NCI-H345 (cell line): ENCODE results near the gene SMYD4.
"Not testable (repeated sequence)": the region's sequence is repeated elsewhere in the genome, so short reads cannot be mapped to it uniquely, and the experiment has no call there.

Source experiments
- DNase-seq: peaks from one replicate; lab custom pipeline; 2025; lab: John Stamatoyannopoulos, UW

The SMYD4 gene

DNA sequence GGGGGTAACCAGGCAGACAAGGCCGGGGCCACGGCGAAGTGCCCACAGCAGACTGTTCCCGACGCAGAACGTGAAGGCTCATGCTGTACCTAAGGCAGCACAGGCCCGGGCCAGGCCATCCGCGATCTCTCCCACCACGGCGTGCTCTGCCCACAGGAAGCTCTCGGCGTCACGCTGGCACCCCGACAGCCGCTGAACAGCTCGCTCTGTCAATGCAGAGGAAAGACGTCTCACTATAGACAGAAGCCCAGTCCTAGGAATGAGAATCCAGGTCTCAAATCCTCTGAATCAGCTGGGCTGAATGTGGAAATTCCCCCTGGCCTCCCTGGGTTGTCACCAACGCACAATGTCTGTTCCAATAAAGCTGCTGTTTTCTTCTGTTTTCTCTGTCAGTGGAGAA lies 46.4 kb downstream of the SMYD4 start:
- no peak for DNase-seq

DNA sequence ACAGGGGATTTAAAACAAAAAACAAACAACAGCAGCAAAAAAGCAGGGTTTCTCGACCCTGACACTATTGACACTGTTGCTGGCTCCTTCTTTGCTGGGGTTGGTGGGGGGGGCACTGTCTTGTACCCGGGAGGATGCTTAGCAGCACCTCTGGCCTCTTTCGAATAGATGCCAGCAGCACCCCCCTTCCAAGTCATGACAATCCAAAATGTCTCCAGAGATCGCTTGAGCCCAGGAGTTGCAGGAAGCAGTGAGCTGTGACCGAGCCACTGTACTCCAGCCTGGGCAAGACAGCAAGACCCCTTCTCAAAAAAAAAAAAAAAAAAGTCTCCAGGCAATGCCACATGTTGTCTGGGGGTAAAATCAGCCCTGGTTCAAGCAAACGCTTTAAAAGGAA lies 47.5 kb downstream of the SMYD4 start:
- DNase-seq = no peak

DNA sequence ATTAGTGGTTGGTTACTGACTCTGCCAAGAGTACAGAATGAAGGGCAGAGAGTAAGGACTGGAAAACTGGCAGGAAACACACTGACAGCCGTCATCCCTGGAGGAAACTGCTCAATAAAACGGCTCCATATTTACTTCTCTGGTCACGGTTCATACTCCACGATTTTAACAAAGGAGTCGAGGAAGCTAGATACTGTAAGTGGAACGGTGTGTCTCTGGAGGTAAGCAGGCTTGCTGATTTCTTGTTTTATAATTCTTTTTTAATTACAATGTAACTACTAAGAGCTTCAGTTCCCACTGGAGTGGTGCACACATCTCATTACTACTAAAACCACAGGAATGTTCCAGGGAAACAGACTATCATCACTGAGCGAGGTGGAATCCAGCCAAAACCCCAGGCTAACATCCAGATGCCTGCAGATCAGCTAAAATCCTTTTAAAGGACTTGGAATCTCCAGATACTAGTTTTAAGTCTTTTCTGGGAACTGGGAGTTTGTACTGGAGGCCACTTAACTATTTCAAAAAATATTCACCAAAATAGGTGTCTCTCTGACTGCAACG lies 50.1 kb downstream of the SMYD4 start:
- DNase-seq = no peak

DNA sequence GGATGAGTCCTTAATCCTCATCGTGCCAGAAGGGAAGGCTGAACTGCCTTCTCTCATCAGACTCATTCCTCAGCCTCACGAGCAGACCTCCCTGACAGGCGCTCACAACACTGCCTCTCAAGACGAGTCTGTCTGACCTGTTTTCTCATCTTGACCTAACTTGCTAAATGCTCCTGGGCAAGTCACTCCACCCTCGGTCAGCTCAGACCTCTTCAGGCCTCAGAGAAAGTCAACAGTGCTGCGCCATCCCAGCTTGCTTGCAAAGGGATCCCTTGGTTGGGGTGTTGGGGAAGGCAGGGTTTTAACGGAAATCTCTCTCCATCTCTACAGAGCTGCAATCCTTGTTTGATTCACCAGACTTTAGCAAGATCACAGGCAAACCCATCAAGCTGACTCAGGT lies 52.8 kb downstream of the SMYD4 start:
- DNase-seq = no peak

DNA sequence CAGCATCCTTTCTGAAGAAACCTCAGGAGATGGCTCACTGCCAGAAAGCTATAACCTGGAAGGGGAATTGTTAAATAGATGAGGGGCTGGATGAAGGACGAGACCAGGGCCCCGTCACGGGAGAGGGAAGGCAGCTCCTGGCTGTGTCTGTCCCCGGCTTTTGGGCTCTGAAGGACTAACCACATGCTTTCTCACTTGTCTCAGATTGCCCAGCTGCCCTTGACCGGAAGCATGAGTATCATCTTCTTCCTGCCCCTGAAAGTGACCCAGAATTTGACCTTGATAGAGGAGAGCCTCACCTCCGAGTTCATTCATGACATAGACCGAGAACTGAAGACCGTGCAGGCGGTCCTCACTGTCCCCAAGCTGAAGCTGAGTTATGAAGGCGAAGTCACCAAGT lies 53.4 kb downstream of the SMYD4 start:
- no peak for DNase-seq

DNA sequence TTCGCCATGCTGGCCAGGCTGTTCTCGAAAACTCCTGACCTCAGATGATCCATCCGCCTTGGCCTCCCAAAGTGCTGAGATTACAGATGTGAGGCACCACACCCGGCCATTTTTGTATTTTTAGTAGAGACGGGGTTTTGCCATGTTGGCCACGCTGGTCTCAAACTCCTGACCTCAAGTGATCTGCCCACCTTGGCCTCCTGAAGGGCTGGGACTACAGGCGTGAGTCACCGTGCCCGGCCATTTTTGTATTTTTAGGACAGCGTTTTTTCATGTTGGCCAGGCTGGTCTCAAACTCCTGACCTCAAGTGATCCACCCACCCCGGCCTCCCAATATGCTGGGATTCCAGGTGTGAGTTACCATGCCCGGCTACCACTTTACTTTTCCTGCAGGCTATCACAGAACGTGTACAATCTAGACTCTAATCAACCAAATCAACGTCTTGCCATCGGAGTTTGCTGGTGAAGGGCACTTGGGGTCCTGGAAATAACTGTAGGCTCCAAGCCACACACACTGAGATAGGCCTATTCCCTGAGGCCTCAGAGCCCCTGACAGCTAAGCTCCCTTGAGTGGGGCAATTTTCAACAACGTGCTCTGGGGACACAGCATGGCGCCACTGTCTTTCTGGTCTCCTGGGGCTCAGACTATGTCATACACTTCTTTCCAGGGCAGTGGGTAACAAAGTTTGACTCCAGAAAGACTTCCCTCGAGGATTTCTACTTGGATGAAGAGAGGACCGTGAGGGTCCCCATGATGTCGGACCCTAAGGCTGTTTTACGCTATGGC lies 55.1 kb downstream of the SMYD4 start:
- no peak for DNase-seq

DNA sequence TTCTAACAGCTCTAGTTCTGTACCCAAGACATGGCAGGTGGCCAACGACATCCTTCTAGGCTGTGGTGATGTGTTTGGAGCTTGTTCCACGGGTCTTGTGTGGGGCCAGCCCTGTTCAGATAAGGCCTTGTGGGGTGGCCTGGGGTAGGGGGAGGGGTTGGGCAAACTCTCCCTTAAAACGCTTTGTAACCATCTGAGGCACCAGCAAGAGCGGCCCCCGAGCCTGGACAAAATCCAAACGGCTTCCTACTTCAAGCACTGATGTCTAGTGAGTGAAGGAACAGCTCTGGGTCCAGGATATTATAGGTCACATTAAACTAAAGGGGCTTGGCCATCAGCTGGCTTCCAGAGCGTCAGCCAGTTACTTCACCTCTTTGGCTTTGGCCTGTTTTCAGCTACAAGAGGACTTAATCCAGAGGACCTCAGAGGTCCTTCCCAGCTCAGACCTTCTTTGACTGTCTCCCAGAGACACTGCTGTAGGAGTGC lies 56.0 kb downstream of the SMYD4 start:
- no peak for DNase-seq

DNA sequence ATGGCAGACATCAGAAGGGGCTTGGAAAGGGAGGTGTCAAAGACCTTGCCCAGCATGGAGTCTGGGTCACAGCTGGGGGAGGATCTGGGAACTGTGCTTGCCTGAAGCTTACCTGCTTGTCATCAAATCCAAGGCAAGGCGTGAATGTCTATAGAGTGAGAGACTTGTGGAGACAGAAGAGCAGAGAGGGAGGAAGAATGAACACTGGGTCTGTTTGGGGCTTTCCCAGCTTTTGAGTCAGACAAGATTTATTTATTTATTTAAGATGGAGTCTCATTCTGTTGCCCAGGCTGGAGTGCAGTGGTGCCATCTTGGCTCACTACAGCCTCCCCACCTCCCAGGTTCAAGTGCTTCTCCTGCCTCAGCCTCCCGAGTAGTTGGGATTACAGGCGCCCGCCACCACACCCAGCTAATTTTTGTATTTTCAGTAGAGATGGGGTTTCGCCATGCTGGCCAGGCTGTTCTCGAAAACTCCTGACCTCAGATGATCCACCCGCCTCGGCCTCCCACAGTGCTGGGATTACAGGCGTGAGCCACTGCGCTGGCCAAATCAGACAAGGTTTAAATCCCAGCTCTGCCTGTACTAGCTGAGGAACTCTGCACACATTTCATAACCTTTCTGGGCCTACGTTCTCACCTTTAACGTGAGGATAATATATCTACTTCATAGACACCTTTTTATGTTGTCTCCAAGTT lies 56.6 kb downstream of the SMYD4 start:
- not testable (repeated sequence) for DNase-seq

DNA sequence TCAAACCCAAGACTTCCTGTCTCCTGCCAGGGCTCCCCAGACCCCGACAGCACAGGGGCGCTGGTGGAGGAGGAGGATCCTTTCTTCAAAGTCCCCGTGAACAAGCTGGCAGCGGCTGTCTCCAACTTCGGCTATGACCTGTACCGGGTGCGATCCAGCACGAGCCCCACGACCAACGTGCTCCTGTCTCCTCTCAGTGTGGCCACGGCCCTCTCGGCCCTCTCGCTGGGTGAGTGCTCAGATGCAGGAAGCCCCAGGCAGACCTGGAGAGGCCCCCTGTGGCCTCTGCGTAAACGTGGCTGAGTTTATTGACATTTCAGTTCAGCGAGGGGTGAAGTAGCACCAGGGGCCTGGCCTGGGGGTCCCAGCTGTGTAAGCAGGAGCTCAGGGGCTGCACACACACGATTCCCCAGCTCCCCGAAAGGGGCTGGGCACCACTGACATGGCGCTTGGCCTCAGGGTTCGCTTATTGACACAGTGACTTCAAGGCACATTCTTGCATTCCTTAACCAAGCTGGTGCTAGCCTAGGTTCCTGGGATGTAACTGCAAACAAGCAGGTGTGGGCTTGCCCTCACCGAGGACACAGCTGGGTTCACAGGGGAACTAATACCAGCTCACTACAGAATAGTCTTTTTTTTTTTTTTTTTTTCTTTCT lies 59.8 kb downstream of the SMYD4 start:
- DNase-seq = peak; percentile 57

DNA sequence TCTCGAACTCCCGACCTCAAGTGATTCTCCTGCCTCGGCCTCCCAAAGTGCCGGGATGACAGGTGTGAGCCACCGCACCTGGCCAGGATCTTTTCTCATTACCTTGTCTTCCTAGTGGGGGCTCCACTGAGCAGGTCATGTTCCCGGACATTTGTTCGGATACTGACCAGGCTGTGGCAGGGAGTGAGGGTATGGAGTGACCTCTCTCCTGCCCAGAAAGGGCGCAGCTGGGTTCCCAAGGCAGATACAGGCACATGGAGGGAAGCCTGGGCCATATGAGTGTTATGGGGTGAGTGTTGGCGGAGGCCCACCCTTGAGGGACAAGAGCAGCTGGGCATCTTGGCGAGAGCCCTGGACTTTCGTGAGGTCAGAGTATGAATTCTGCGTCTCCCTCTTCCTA lies 62.3 kb downstream of the SMYD4 start:
- no peak for DNase-seq

DNA sequence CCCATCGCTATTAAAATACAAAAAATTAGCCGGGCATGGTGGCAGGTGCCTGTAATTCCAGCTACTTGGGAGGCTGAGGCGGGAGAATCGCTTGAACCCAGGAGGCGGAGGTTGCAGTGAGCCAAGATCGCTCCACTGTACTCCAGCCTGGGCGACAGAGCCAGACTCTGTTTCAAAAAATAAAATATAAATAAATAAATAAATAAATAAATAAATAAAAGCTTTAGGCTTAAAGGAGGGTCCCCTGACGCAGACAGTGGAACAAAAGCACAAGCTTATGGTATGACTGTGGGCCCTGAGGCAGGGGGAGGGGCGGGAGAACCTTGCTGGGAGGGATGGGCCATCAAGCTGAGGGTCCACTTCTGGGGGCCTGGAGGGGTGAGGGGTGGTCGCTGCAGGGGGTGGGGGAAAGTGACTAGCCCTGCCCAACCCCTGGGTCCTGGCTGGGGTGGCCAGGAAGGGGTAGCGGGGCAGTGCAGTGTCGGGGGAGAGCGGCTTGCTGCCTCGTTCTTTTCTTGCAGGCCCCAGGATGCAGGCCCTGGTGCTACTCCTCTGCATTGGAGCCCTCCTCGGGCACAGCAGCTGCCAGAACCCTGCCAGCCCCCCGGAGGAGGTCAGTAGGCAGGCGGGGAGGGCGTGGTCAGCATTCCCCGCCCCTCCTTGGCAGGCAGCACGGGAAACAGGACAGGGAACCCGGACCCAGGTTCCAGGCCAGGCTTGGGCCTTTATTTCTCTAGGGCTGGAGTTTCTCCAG lies 63.1 kb downstream of the SMYD4 start:
- no peak for DNase-seq

DNA sequence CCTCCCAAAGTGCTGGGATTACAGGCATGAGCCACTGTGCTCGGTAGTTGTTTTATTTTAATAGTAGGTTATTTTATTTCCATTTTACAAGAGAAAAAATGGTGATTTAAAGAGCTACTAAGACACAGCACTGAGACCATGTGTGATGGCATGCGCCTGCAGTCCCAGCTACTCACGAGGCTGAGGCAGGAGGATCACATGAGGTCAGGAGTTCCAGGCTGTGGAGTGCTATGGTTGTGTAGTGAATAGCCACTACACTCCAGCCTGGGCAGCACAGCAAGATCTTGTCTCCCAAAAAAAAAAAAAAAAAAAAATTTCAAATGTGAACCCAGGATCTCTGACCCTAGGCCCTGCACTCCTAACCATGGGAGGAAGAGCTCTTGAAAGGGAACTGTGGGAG lies 64.1 kb downstream of the SMYD4 start:
- no peak for DNase-seq

DNA sequence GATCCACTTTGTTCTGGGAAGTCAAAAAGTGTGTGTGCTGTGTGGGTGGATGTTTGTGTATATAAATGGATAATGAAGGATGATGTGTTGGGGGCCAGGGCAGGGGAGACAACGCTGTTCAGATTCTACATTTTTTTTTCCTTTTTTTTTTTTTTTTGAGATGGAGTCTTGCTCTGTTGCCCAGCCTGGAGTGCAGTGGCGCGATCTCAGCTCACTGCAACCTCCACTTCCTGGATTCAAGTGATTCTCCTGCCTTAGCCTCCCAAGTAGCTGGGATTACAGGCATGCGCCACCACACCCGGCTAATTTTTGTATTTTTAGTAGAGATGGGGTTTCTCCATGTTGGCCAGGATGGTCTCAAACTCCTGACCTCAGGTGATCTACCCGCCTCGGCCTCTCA lies 65.0 kb downstream of the SMYD4 start:
- not testable (repeated sequence) for DNase-seq

DNA sequence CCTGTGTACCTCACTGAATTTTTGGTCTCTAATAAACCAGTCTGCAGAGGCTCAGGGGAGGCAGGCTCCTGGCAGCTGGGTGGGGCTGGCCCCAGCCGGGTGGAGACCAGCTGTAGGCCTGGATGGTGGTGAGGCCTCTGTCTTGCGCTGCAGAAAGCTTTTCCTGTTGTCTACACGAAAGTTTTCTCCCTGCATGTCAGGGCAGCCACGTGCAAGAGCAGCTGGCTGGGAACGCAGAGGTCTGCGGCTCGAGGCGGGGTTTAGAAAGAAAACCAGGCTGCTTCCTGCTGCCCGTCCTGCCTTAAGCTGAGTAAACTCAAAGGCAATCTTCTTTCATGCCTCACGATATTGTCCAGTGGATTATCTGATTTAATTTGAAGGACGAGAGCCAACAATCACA lies 65.4 kb downstream of the SMYD4 start:
- DNase-seq = no peak

DNA sequence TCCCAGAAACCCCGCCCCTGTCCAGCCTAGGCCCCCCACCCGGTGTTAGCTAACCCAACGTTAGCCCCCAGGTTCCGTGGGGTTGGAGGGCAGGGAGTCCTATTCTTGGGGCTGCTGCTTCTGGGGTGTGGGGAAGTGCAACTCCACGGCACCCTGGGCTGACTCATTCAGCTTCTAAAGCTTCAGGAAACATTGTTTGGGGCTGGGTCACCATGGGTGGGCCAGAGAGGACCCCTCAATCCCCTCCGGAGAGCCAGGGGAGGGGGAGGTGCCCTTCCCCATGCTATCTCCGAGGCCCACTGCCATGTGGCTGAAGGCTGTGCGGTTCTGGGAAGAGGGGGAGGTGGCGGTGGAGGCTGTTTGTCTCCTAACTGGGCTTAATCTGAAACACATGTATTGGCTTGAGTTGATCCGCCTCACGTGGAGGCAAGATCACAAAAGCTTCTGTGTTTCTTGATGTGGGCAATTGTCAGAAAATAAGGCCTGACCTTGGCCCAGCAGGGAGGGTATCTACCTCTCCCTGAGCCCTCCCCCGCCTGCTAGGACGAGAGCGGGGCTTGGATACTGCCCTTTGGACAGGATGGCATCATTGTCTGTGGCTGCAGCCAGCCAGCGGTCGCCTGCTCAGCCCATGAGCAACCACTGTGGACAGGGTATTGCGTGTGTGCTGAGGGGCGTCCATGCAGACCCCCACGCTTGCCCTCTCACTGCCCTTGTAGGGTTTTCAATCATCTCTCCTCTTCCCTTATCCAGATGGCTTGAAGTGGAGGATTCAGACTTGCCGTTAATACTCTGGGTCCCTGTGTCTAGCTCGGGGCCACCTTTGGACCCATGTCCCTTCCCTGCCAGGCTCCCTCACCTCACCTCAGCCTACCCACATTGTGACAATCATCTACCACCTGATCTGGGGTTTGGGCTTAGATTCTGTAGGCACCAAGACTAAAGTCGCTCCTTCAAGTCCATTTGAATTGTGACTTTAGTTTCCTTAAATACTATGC lies 66.5 kb downstream of the SMYD4 start:
- DNase-seq = no peak

DNA sequence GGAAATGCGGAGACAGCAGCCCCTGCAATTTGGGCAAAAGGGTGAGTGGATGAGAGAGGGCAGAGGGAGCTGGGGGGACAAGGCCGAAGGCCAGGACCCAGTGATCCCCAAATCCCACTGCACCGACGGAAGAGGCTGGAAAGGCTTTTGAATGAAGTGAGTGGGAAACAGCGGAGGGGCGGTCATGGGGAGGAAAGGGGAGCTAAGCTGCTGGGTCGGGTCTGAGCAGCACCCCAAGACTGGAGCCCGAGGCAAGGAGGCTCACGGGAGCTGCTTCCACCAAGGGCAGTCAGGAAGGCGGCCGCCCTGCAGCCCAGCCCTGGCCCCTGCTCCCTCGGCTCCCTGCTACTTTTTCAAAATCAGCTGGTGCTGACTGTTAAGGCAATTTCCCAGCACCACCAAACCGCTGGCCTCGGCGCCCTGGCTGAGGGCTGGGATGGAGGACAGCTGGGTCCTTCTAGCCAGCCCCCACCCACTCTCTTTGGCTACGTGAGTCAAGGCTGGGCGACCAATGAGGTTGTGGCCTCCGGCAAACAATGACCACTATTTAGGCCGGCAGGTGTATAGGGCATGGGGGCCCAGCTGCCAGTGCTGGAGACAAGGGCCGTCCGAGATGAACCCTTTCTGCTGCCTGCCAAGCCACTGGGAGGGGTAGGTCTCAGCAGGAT lies 67.3 kb downstream of the SMYD4 start:
- no peak for DNase-seq

DNA sequence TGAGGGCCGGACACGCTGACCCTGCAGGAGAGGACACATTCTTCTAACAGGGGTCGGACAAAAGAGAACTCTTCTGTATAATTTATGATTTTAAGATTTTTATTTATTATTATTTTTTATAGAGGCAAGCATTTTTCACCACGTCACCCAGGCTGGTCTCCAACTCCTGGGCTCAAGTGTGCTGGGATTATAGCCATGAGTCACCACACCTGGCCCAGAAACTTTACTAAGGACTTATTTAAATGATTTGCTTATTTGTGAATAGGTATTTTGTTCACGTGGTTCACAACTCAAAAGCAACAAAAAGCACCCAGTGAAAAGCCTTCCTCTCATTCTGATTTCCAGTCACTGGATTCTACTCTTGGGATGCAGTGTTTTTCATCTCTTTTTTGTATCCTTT lies 70.2 kb downstream of the SMYD4 start:
- DNase-seq = no peak

DNA sequence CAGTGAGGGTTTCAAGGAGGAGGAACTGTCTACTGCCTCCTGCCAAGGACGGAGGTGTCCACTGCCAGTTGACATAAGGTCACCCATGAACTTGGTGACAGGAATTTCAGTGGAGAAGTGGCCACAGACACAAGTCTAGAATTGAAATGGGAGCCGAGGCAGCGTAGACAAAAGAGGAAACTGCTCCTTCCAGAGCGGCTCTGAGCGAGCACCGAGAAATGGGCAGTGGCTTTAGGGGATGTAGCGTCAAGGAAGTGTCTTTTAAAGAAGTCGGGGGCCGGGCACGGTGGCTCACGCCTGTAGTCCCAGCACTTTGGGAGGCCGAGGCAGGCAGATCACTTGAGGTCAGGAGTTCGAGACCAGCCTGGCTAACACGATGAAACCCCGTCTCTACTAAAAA lies 70.9 kb downstream of the SMYD4 start:
- no peak for DNase-seq

DNA sequence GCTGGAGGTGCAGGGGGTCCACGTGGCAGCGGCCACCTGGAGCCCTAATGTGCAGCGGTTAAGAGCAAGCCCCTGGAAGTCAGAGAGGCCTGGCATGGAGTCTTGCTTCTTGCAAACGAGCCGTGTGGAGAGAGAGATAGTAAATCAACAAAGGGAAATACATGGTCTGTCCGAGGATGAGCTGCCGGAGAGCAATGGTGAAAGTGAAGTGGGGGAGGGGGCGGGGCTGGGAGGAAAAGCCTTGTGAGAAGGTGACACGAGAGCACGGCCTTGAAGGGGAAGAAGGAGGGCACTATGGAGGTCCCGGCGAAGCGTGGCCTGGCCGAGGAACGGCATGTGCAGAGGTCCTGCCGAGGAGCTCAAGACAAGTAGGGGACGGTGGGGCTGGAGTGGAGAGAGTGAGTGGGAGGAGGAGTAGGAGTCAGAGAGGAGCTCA lies 73.9 kb downstream of the SMYD4 start:
- DNase-seq = no peak

DNA sequence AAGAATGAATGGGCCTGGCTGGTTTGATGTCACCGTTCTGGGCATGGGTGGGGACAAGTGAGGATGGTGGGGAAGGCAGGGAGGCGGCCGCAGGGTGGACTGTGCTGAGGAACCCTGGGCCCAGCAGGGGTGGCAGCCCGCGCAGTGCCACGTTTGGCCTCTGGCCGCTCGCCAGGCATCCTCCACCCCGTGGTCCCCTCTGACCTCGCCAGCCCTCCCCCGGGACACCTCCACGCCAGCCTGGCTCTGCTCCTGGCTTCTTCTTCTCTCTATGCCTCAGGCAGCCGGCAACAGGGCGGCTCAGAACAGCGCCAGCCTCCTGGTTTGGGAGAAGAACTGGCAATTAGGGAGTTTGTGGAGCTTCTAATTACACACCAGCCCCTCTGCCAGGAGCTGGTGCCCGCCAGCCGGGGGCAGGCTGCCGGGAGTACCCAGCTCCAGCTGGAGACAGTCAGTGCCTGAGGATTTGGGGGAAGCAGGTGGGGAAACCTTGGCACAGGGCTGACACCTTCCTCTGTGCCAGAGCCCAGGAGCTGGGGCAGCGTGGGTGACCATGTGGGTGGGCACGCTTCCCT lies 74.4 kb downstream of the SMYD4 start:
- DNase-seq = no peak
